GM21576 (cell line): ENCODE data around the gene TCFL5.
A peak's percentile ranks its signal among the peaks of the same experiment; 100 is the strongest.

Experiments
- ATAC-seq: cut with Tn5 transposase; IDR thresholded peaks from one replicate; pipeline ENCODE4 v1.9.1; 2021; ENCODE audit warnings: mild to moderate bottlenecking, moderate library complexity; ENCODE audit not compliant: unreplicated experiment

The TCFL5 gene

GRCh38 chr20:62800314-62801259 lies 61.0 kb downstream of the TCFL5 start:
- ATAC-seq, result no peak

GRCh38 chr20:62799873-62800272 lies 61.7 kb downstream of the TCFL5 start:
- ATAC-seq, result no peak

GRCh38 chr20:62799459-62799858 lies 62.2 kb downstream of the TCFL5 start:
- no peak for ATAC-seq

GRCh38 chr20:62799036-62799435 lies 62.6 kb downstream of the TCFL5 start:
- no peak for ATAC-seq

- ATAC-seq, result no peak
Measured at GRCh38 chr20:62797671-62798532, 63.7 kb downstream of the TCFL5 start.

- ATAC-seq, result no peak
Measured at GRCh38 chr20:62796699-62797491, 64.7 kb downstream of the TCFL5 start.

GRCh38 chr20:62795023-62795761 lies 66.4 kb downstream of the TCFL5 start:
- ATAC-seq, result no peak

GRCh38 chr20:62794007-62794724 lies 67.5 kb downstream of the TCFL5 start:
- peak; percentile 54 for ATAC-seq

GRCh38 chr20:62793757-62794006 lies 67.9 kb downstream of the TCFL5 start:
- no peak for ATAC-seq

- no peak for ATAC-seq
Measured at GRCh38 chr20:62792940-62793756, 68.5 kb downstream of the TCFL5 start.

- no peak for ATAC-seq
Measured at GRCh38 chr20:62792182-62792939, 69.3 kb downstream of the TCFL5 start.

- no peak for ATAC-seq
Measured at GRCh38 chr20:62791301-62792181, 70.1 kb downstream of the TCFL5 start.
